ENCODE results near the gene SNX32. TPM values are rescaled to one million over a fixed set of nuclear protein-coding genes. Genes with fewer than 3 reads are reported as not detected.

SNX32 gene
- total RNA-seq, 1 experiment from 2014 or later: 0.16 TPM

DNA sequence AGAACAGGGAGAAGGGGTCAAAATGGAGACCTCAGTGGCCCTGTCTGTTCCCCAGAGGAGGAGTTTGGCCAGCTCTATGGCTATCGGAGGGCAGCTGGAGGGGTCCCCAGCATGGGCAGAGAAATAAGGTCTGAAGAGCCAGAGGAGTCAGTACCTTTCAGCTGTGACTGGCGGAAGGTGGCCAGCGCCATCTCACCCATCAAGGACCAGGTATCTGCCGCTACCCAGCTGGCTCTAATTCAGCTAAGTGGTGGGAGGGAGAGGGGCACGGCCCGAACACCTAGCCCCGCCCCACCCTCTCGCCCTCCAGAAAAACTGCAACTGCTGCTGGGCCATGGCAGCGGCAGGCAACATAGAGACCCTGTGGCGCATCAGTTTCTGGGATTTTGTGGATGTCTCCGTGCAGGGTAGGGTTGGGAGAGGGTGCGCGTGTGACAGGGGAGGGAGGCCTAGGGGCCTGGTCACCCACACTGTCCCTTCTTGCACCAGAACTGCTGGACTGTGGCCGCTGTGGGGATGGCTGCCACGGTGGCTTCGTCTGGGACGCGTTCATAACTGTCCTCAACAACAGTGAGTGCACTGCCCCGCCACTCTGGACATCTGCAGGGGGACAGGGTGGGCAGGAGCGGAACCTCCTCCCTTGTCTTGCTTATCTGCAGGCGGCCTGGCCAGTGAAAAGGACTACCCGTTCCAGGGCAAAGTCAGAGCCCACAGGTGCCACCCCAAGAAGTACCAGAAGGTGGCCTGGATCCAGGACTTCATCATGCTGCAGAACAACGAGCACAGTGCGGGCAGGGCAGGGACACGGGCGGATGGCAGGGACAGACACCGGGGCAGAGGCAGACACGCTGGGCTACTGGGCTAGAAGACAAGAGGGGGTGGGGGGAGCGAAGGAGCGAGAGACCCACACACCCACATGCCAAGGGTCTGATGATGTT is 48.6 kb downstream of the SNX32 start:
- Histone ChIP-seq H3K27ac (no peak overlapping the region), H3K9me3 (replicated peaks) (no peaks in the 10 kb centered on the region), H3K36me3 (peaks cover 54% of the 10 kb centered on the region), H3K4me3 (no peak overlapping the region), H3K27me3 (replicated peaks) (no peaks in the 10 kb centered on the region), H3K4me1 (replicated peaks) (peaks cover 25% of the 10 kb centered on the region)
- peak in 1 of 2 experiments; percentile 60 for DNase-seq (ENCODE audit: low read depth in 1 of 2, low spot score in 2 of 2)

DNA sequence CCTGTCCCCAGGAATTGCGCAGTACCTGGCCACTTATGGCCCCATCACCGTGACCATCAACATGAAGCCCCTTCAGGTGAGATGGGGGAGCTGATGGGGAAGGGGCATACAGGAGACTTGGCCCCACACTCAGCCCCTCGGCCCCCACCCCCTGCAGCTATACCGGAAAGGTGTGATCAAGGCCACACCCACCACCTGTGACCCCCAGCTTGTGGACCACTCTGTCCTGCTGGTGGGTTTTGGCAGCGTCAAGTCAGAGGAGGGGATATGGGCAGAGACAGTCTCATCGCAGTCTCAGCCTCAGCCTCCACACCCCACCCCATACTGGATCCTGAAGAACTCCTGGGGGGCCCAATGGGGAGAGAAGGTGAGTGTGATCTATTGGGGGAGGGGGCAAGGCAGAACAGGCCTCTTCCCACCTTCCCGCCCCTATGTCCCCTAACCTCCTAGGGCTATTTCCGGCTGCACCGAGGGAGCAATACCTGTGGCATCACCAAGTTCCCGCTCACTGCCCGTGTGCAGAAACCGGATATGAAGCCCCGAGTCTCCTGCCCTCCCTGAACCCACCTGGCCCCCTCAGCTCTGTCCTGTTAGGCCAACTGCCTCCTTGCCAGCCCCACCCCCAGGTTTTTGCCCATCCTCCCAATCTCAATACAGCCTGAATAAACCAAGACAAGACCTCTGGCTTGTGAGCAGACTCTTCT is 49.4 kb downstream of the SNX32 start:
- Histone ChIP-seq H3K27me3 (replicated peaks) (no peaks in the 10 kb centered on the region), H3K27ac (no peak overlapping the region), H3K9me3 (replicated peaks) (no peaks in the 10 kb centered on the region), H3K4me1 (replicated peaks) (peaks cover 30% of the 10 kb centered on the region), H3K4me3 (no peak overlapping the region), H3K36me3 (peaks cover 63% of the 10 kb centered on the region)
- DNase-seq (ENCODE audit: low read depth in 1 of 2, low spot score in 2 of 2): no peak

DNA sequence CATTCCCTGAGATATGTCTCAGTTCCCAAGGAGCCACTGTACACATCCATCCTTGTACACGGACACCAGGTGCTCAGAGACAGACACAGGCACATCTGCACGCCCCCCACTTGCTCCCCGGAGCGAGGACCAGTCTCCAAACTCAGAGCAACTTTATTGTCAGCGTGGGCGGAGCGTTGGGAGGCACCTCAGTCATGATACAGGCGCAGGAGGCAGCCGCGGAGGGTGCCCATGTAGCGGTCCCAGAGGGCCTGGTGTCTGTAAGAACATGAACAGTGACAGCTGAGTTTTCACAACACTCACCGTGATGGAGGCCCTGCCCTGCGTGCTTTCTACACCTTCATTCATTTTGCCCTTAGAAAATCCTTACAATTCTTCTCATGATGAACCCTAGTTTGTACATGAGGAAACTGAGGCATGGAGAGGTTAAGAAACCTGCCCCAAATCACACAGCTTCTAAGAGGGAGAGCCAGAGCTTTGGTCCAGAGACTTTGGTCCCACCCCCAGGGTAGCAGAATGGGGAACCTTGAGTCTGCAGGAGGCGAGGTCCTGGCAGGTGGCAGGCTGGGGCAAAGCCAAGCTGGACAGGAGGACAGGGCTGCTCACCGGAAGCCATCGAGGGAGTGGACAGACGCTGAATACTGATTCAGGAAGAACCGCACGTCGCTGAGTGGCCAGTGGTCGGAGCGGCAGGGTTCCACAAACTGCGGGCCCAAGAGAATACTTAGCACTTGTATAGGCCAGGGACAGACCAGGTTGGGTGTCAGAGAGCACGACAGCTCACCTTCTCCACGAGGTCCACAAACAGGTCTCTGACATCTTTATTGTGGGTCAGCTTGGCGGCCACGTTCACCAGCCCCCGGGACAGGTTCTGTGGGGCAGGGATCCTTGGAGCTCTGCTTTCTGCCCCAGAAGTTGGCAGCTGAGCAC is 50.3 kb downstream of the SNX32 start:
- Histone ChIP-seq H3K27ac (no peak overlapping the region), H3K4me3 (no peak overlapping the region), H3K27me3 (replicated peaks) (no peaks in the 10 kb centered on the region), H3K36me3 (peaks cover 63% of the 10 kb centered on the region), H3K4me1 (replicated peaks) (peaks cover 36% of the 10 kb centered on the region), H3K9me3 (replicated peaks) (no peaks in the 10 kb centered on the region)
- DNase-seq (ENCODE audit: low read depth in 1 of 2, low spot score in 2 of 2): no peak

DNA sequence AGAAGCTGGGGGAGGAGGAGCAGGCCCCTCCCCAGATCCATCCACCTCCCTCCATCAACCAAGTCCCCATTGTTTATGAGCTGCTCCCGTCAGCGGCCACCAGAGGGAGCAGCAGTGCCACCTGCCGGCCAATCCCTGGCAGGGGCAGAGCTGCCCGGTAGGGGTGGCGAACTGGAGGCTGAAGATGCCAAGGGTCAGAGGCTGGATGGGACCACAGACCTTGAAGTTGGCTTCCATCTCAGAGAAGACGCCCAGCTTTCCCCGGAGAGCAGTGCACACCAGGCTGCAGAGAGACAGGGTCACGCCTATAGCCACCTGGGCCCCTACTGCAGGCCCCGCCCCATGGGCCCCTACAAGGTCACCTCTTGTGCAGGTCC is 50.9 kb downstream of the SNX32 start:
- peak; percentile 84 to 93 for DNase-seq (ENCODE audit: low read depth in 1 of 2, low spot score in 2 of 2)
- Histone ChIP-seq H3K36me3 (peaks cover 65% of the 10 kb centered on the region), H3K27me3 (replicated peaks) (no peaks in the 10 kb centered on the region), H3K4me3 (no peak overlapping the region), H3K4me1 (replicated peaks) (peaks cover 42% of the 10 kb centered on the region), H3K9me3 (replicated peaks) (no peaks in the 10 kb centered on the region), H3K27ac (no peak overlapping the region)

DNA sequence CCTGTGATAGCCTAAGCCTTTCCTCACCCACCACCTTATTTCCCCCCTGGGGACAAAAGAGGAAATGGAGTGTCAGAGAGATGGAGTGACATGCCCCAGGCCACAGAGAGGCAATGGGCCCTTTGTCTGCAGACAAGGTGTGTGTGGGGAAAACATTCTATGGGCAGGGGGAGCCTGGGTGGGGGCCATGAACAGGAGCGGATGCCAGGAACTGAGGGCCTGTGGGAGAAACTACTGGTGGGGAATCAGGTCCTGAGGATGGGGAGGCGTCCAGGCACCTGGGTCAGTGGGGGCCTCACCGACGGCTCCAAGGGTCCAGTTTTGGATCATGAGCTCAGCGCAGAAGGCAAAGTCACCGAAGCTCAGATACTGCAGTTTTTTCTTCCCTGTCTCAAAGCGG is 51.5 kb downstream of the SNX32 start:
- peaks cover 47% of the 10 kb centered on the region for H3K4me1 ChIP-seq (replicated peaks)
- H3K27ac ChIP-seq: no peak overlapping the region
- no peak for DNase-seq (ENCODE audit: low read depth in 1 of 2, low spot score in 2 of 2)
- no peak overlapping the region for H3K4me3 ChIP-seq
- H3K36me3 ChIP-seq: peaks cover 70% of the 10 kb centered on the region
- H3K9me3 ChIP-seq (replicated peaks): no peaks in the 10 kb centered on the region
- no peaks in the 10 kb centered on the region for H3K27me3 ChIP-seq (replicated peaks)

DNA sequence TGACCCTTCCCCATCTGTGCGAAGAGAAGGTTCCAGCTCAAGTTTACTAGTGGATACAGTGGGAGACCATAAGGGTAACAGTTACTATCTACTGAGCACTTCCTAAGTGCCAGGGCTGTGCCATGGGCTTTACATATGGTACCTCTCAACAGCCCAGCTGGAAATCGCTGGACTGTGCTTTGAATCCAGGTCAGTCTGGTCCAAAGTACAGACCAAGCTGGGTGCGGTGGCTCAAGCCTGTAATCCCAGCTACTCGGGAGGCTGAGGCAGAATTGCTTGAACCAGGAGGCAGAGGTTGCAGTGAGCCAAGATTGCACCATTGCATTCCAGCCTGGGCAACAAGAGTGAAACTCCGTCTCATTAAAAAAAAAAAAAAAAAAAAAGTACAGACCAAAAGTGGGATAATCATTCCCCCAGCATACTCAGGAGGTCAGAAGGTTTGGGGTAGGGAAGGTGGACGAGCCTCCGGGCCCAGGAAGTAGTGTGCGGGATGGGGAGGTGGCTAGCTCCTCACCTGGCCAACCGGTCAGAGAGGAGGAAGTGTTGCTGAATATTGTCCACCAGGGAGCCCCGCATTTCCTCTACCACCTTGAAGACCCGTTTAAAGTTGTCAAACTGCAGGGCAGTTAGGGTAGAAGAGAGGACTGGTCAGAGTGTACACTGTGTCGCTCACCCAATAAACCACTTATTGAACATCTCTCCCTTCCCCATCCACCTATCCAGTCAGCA is 52.2 kb downstream of the SNX32 start:
- no peak overlapping the region for H3K4me3 ChIP-seq
- DNase-seq (ENCODE audit: low read depth in 1 of 2, low spot score in 2 of 2): no peak
- no peak overlapping the region for H3K27ac ChIP-seq
- 0 out of 2 replicates have a peak, but pooled peaks cover 2% of the 10 kb centered on the region for H3K9me3 ChIP-seq (replicated peaks)
- peaks cover 49% of the 10 kb centered on the region for H3K4me1 ChIP-seq (replicated peaks)
- no peaks in the 10 kb centered on the region for H3K27me3 ChIP-seq (replicated peaks)
- peaks cover 77% of the 10 kb centered on the region for H3K36me3 ChIP-seq

DNA sequence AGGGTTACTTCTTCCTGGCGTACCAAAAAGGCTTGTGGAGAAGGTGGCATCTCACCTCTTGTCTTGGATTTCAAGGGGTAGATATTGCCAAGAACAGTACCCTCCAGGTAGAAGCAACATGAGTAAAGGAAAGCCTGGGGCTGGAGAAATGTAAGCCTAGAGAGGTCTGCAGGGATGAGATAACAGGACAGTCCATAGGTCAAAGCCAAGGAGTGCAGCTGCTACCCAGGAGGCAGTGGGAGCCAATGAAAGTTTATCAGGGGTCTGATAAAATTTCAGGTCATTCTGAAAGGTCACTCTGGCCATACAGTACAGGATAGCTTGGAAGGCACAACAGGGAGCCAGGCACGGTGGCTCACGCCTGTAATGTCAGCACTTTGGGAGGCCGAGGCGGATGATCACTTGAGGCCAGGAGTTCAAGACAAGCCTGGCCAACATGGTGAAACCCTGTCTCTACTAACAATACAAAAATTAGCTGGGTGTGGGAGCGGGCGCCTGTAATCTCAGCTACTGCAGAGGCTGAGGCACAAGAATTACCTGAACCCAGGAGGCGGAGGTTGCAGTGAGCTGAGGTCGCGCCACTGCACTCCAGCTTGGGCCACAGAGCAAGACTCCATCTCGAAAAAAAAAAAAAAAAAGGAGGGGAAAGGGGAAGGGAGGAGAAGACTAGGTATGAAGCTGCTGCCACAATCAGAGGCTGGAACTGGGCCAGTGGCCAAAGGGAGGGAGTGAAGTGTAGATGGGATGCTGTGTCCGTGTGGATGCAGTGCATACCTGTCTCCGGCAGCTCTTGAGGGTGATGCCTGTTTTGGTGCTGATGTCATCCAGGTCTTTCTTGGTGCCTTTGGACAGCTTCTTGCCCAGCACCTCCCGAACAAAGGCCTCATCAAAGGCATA is 53.3 kb downstream of the SNX32 start:
- Histone ChIP-seq H3K27me3 (replicated peaks) (no peaks in the 10 kb centered on the region), H3K4me1 (replicated peaks) (peaks cover 49% of the 10 kb centered on the region), H3K4me3 (peak overlapping the region; percentile 61), H3K27ac (no peak overlapping the region), H3K36me3 (peaks cover 84% of the 10 kb centered on the region), H3K9me3 (replicated peaks) (0 out of 2 replicates have a peak, but pooled peaks cover 2% of the 10 kb centered on the region)
- no peak for DNase-seq (ENCODE audit: low read depth in 1 of 2, low spot score in 2 of 2)

DNA sequence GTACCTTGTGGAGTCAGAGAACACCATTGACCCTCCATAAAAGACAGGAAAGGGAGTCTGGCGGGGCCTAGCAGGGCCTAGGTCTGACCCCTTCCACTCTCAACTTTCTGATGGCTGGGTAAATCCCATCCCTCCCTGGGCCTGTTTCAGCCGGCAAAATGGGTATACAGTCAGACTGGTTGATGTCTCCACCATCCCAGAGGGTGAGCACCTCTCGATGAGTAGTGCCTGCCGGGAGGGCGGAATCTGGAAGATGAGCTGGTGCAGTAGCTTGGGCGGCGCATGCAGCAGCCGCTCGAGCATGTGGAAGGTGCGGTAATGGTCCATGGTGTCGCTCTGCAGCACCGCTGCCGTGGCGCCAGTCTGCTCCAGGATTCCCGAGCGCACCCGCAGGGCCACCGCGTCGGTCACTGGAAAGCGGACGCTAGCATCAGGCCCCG is 54.0 kb downstream of the SNX32 start:
- DNase-seq (ENCODE audit: low read depth in 1 of 2, low spot score in 2 of 2): no peak
- peak overlapping the region; percentile 44 for H3K27ac ChIP-seq
- H3K4me1 ChIP-seq (replicated peaks): peaks cover 54% of the 10 kb centered on the region
- H3K36me3 ChIP-seq: peaks cover 84% of the 10 kb centered on the region
- 0 out of 2 replicates have a peak, but pooled peaks cover 2% of the 10 kb centered on the region for H3K9me3 ChIP-seq (replicated peaks)
- peak overlapping the region; percentile 61 for H3K4me3 ChIP-seq
- H3K27me3 ChIP-seq (replicated peaks): no peaks in the 10 kb centered on the region

DNA sequence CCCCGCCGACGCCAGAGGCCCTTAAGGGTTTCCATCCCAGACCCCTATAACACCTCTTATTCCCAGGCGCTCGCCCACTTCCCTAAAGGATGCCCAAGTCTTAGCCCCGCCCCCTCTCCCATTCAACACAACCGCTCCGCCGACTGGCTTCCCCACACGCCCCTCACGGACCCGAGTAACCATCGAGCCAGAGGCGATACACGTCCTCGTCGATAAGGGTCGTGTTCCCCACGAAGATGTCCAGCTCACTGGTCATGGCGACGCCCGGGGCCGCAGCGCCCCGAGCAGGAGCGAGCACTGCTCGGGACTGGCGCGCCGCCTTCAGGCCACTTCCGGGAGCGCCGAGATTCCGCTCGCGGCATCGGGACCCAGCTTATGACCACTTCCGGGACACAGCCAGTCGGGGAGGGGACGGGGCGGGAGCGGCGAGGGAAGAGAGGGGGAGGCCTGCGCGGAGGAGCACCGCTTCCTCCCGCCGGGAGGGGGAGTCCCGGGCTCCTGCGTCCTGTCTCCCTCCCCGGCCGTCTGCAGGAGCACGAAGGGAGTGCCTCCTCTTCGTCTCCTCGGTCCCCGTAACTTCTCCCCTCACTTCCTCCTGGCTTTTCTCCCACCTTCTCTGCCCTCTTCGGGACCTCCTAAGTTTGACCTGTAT is 54.5 kb downstream of the SNX32 start, which contains the start of gene FIBP:
TSS of gene FIBP (minus strand) at position 309 of the 652 bp plus-strand sequence. CDS start at position 256, 53 bp downstream.
- peaks cover 82% of the 10 kb centered on the region for H3K36me3 ChIP-seq
- peak; percentile 99 to 100 for DNase-seq (ENCODE audit: low read depth in 1 of 2, low spot score in 2 of 2)
- 0 out of 2 replicates have a peak, but pooled peaks cover 2% of the 10 kb centered on the region for H3K9me3 ChIP-seq (replicated peaks)
- H3K27ac ChIP-seq: peak within 1 kb of the TSS; percentile 55
- peaks cover 55% of the 10 kb centered on the region for H3K4me1 ChIP-seq (replicated peaks)
- H3K4me3 ChIP-seq: peak within 1 kb of the TSS; percentile 61
- no peaks in the 10 kb centered on the region for H3K27me3 ChIP-seq (replicated peaks)

DNA sequence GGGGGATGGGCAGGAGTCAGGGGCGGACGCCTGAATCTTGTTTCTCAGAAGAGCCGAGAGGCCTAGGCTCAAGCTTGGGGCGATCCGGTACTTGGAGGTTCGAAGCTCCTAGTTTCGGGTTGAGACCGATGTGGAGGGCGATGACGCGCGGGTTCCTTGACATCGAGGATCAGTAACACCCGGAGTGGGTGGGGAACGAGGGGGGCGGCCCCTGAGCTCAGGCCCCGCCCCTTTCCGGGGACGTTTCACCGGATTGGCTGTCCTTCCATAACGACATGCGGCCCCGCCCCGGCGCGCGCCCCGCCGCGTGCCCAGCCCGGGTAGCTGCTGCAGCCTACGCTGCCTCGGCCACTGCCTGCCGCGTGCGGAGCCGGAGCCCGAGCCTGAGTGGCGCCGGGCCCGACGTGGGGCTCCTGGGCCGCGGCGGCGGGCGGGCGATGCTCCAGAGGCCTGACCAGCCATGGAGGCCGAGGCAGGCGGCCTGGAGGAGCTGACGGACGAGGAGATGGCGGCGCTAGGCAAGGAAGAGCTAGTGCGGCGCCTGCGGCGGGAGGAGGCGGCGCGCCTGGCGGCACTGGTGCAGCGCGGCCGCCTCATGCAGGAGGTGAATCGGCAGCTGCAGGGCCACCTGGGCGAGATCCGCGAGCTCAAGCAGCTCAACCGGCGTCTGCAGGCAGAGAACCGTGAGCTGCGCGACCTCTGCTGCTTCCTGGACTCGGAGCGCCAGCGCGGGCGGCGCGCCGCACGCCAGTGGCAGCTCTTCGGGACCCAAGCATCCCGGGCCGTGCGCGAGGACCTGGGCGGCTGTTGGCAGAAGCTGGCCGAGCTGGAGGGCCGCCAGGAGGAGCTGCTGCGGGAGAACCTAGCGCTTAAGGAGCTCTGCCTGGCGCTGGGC is 56.8 kb downstream of the SNX32 start, which contains the start of gene CCDC85B:
TSS of gene CCDC85B (plus strand) at position 350 of the 895 bp plus-strand sequence. CDS start at position 461, 111 bp downstream.
- H3K27me3 ChIP-seq (replicated peaks): no peaks in the 10 kb centered on the region
- peak within 1 kb of the TSS; percentile 55 for H3K27ac ChIP-seq
- H3K4me3 ChIP-seq: peak within 1 kb of the TSS; percentile 61
- peaks cover 62% of the 10 kb centered on the region for H3K4me1 ChIP-seq (replicated peaks)
- DNase-seq (ENCODE audit: low read depth in 1 of 2, low spot score in 2 of 2): peak; percentile 100
- 0 out of 2 replicates have a peak, but pooled peaks cover 2% of the 10 kb centered on the region for H3K9me3 ChIP-seq (replicated peaks)
- peaks cover 82% of the 10 kb centered on the region for H3K36me3 ChIP-seq
